ENCODE data around the gene DDX1. TPM values are rescaled to one million over a fixed set of nuclear protein-coding genes. Genes with fewer than 3 reads are reported as not detected.

Gene DDX1
- total RNA-seq, 1 donor from 2014 or later = 60.4 TPM

- intact Hi-C loops (cut with DNase I) = no loop called here
- Histone ChIP-seq H3K27ac (no peak overlapping the region), H3K9me3 (no peaks in the 10 kb centered on the region), H3K27me3 (ENCODE audit: low read depth) (no peaks in the 10 kb centered on the region), H3K4me3 (no peak overlapping the region), H3K4me1 (peaks cover 19% of the 10 kb centered on the region), H3K36me3 (peaks cover 85% of the 10 kb centered on the region)
- DNase-seq = no peak
- ATAC-seq = no peak
- TF ChIP-seq CTCF (IDR thresholded peaks at IDR 0.05) = no peak
Measured at GRCh38 chr2:15631883-15632282, 40.2 kb downstream of the DDX1 start.

GRCh38 chr2:15633043-15633970, 41.6 kb downstream of the DDX1 start:
- Histone ChIP-seq H3K27me3 (ENCODE audit: low read depth) (no peaks in the 10 kb centered on the region), H3K9me3 (no peaks in the 10 kb centered on the region), H3K36me3 (peaks cover 71% of the 10 kb centered on the region), H3K4me3 (no peak overlapping the region), H3K27ac (no peak overlapping the region), H3K4me1 (peaks cover 29% of the 10 kb centered on the region)
- no peak for TF ChIP-seq CTCF (IDR thresholded peaks at IDR 0.05)
- ATAC-seq (no peak), DNase-seq (no peak)
- intact Hi-C loops (cut with DNase I) = no loop called here

DNA sequence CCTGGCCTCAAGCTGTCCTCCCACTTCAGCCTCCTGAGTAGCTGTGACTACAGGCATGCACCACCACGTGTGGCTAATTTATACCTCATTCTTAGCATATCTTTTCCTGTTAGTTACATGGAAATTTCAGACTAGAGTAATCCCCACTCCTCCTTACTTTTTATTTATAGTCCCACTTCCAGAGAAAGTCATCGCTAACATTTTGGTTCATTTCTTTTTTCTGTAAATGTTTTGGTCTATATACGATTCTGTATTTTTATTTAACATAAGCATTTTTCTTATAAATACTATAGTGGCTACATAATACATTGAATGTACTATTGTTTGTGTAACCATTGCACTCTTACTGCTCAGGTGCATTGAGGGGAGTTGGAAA, 42.3 kb downstream of the DDX1 start:
- peaks cover 29% of the 10 kb centered on the region for H3K4me1 ChIP-seq
- no peak overlapping the region for H3K4me3 ChIP-seq
- H3K9me3 ChIP-seq = no peaks in the 10 kb centered on the region
- no peak for ATAC-seq
- intact Hi-C loops (cut with DNase I) = no loop called here
- peaks cover 64% of the 10 kb centered on the region for H3K36me3 ChIP-seq
- no peaks in the 10 kb centered on the region for H3K27me3 ChIP-seq (ENCODE audit: low read depth)
- no peak overlapping the region for H3K27ac ChIP-seq
- TF ChIP-seq CTCF (IDR thresholded peaks at IDR 0.05) = no peak
- no peak for DNase-seq

DNA sequence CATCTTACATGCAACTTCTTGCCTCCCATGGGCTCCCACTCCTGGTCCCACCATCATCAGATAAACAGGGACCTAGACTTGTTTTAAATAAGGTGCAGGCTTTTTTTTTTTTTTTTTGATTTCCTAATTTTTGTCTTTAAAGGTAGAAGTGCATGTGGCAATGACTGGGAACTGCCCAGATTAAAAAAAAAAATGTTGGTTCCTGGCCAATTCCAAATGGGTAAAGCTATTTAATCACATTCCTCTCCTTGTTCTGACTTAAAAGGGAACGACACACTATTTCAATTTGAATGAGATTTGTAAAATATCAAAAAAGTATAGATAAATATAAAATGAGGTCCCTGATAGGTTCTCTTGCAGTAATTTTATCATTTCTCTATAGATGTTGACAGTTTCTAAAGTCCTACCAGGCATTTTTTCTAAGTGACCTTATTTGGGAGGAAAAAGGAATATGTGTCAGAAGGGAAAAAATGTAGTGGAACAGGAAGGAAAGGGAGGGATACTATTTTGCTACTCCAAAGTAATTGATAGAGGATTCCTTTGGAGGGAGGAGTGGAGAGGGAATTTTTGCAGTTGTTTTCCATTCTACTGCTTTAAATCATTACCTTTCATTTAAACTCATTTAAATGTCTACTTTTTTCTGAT, 43.3 kb downstream of the DDX1 start:
- peaks cover 31% of the 10 kb centered on the region for H3K4me1 ChIP-seq
- intact Hi-C loops (cut with DNase I) = no loop called here
- no peaks in the 10 kb centered on the region for H3K27me3 ChIP-seq (ENCODE audit: low read depth)
- no peak for TF ChIP-seq CTCF (IDR thresholded peaks at IDR 0.05)
- no peaks in the 10 kb centered on the region for H3K9me3 ChIP-seq
- DNase-seq = no peak
- no peak for ATAC-seq
- no peak overlapping the region for H3K27ac ChIP-seq
- H3K4me3 ChIP-seq = no peak overlapping the region
- peaks cover 54% of the 10 kb centered on the region for H3K36me3 ChIP-seq

DNA sequence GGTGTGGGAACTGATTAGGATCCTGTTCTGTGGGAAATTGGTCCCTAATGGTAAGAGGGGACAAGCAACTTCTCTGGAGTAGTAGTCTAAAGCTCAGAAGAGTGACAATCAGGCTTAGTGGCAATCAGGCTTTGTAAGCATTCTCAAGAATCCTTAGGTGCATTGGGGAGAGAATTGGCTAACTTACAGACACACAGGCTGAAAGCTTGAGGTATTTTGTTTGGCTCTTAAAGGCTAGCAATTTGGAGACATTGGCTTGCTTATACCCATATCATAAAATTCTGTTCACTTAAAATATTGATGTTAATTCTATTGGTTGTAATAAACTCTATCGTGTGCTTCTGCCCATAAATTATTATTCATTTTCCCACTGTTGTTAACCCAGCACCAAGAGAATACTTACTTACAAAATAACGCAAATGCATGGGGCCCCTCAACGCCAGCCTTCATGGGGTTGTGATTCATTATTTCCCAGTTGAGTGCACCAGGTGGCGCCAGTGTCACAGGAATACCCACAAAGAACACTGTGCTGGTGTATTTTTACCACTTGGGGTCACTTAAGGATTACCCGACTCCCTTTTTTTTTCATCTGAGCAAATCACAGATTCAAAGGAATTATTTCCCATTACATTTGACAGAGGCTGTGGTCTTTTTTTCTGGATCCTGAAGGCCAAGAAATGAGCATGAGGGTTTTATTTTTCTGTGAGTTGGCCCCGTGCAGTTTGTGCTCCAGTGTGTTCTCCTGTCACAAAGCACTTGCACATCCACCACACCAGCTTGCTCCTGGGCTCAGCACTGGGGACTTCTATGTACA, 45.5 kb downstream of the DDX1 start:
- Histone ChIP-seq H3K27ac (no peak overlapping the region), H3K27me3 (ENCODE audit: low read depth) (no peaks in the 10 kb centered on the region), H3K36me3 (peaks cover 36% of the 10 kb centered on the region), H3K9me3 (peaks cover 5% of the 10 kb centered on the region), H3K4me1 (peaks cover 37% of the 10 kb centered on the region), H3K4me3 (no peak overlapping the region)
- intact Hi-C loops (cut with DNase I) = no loop called here
- TF ChIP-seq CTCF (IDR thresholded peaks at IDR 0.05) = peak; percentile 87
- DNase-seq = no peak
- ATAC-seq = peak; percentile 85 to 90
